AG08396 (cell line): ENCODE measurements around the gene DNASE1L2.

Experiments
- DNase-seq: peaks from one replicate; pipeline ENCODE4 v3.0.0; 2012; ENCODE audit warnings: low spot score, mixed read lengths

Gene DNASE1L2

GRCh38 chr16:2287916-2288547, 51.8 kb downstream of the DNASE1L2 start:
- DNase-seq = no peak
